GM19043 (cell line): ENCODE measurements around the gene CGB8.
"Not testable (repeated sequence)": the region's sequence is repeated elsewhere in the genome, so short reads cannot be mapped to it uniquely, and the experiment has no call there.

Experiments used
- ATAC-seq: cut with Tn5 transposase; IDR thresholded peaks from one replicate; pipeline ENCODE4 v1.9.1; 2021; ENCODE audit warnings: low read depth; ENCODE audit not compliant: unreplicated experiment

The CGB8 gene

GRCh38 chr19:49065905-49066512, 17.1 kb upstream of the CGB8 start:
- no peak for ATAC-seq

- ATAC-seq = no peak
Measured at GRCh38 chr19:49064768-49065611, 16.1 kb upstream of the CGB8 start, which contains the start of gene NTF4. Gene NTF4, minus strand, starts transcription at chr19:49064818. Its CDS starts 2,821 bp downstream, at chr19:49061997.

- ATAC-seq = no peak
Measured at GRCh38 chr19:49064029-49064629, 15.2 kb upstream of the CGB8 start.

GRCh38 chr19:49061445-49061844, 12.5 kb upstream of the CGB8 start:
- ATAC-seq = no peak

GRCh38 chr19:49061000-49061399, 12.1 kb upstream of the CGB8 start:
- no peak for ATAC-seq

- no peak for ATAC-seq
Measured at GRCh38 chr19:49059053-49059452, 10.1 kb upstream of the CGB8 start.

- no peak for ATAC-seq
Measured at GRCh38 chr19:49058562-49058961, 9.7 kb upstream of the CGB8 start.

- no peak for ATAC-seq
Measured at GRCh38 chr19:49057636-49058234, 8.8 kb upstream of the CGB8 start, which contains the start of gene CGB7. Gene CGB7, minus strand, starts transcription at chr19:49057749. Its CDS starts 2,374 bp downstream, at chr19:49055375.

- ATAC-seq = not testable (repeated sequence)
Measured at GRCh38 chr19:49056902-49057596, 8.1 kb upstream of the CGB8 start.

- no peak for ATAC-seq
Measured at GRCh38 chr19:49056101-49056901, 7.4 kb upstream of the CGB8 start.

GRCh38 chr19:49050376-49051033, 1.6 kb upstream of the CGB8 start:
- ATAC-seq = not testable (repeated sequence)

GRCh38 chr19:49049834-49050233, 923 bp upstream of the CGB8 start:
- not testable (repeated sequence) for ATAC-seq

GRCh38 chr19:49043548-49043947, 5.4 kb downstream of the CGB8 start, which contains the start of gene CGB5:
Gene CGB5, plus strand, starts transcription at chr19:49043848. Its CDS starts 362 bp downstream, at chr19:49044210.
- not testable (repeated sequence) for ATAC-seq

- ATAC-seq = not testable (repeated sequence)
Measured at GRCh38 chr19:49042666-49043065, 6.2 kb downstream of the CGB8 start.

GRCh38 chr19:49042177-49042576, 6.7 kb downstream of the CGB8 start:
- no peak for ATAC-seq

GRCh38 chr19:49039736-49040135, 9.2 kb downstream of the CGB8 start:
- ATAC-seq = not testable (repeated sequence)

GRCh38 chr19:49038557-49039276, 10.2 kb downstream of the CGB8 start:
- not testable (repeated sequence) for ATAC-seq

- ATAC-seq = not testable (repeated sequence)
Measured at GRCh38 chr19:49038111-49038510, 10.8 kb downstream of the CGB8 start.
